ENCODE measurements around the gene HSD17B13. TPM values are rescaled to one million over a fixed set of nuclear protein-coding genes. Genes with fewer than 3 reads are reported as not detected.
"Not testable (repeated sequence)": the region's sequence is repeated elsewhere in the genome, so short reads cannot be mapped to it uniquely, and the experiment has no call there.

HSD17B13 gene
- total RNA-seq, 1 experiment from 2014 or later: 0.56 TPM

DNA sequence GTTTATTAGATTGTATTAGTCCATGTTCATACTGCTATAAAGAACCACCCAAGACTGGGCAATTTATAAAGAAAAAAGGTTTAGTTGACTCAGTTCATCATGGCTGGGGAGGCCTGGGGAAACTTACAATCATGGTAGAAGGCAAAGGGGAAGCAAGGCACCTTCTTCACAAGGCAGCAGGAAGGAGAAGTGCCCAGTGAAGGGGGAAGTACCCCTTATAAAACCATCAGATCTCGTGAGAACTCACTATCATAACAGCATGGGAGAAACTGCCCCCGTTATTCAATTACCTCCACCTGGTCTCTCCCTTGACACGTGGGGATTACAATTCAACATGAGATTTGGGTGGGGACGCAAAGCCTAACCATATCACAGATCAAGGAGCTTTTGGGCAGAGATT is 8.1 kb upstream of the HSD17B13 start:
- no peaks in the 10 kb centered on the region for H3K4me1 ChIP-seq (ENCODE audit: low read length)
- no peaks in the 10 kb centered on the region for H3K36me3 ChIP-seq (ENCODE audit: insufficient read depth, low read length)
- H3K4me3 ChIP-seq (ENCODE audit: low read length): no peak overlapping the region

DNA sequence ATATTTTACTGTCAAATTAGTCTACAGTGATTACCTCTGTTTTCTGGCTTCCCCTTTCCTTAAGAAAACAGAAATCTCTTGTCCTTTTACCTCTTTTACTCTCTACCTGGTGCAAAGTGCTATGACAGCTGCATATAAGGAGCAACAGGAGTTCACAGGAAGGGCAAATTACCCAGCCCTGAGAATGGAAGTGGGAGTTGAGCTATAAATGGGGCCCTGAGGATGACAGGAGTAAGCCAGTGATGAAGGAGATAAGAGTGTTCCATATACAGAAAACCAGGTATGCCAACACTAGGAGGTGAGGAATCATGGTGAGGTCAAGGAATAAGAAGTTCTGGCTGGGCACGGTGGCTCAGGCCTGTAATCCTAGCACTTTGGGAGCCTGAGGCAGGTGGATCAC is 4.5 kb upstream of the HSD17B13 start:
- Histone ChIP-seq H3K9ac (ENCODE audit: low read length) (no peak overlapping the region), H2AFZ (ENCODE audit: low read length) (no peak overlapping the region), H3K4me1 (ENCODE audit: low read length) (no peaks in the 10 kb centered on the region), H3K4me2 (ENCODE audit: low read depth, low read length, poor library complexity, severe bottlenecking) (no peak overlapping the region), H3K9me3 (ENCODE audit: low read length) (no peaks in the 10 kb centered on the region), H3K27me3 (ENCODE audit: low read length) (no peaks in the 10 kb centered on the region), H3K36me3 (ENCODE audit: insufficient read depth, low read length) (no peaks in the 10 kb centered on the region), H3K4me3 (ENCODE audit: low read length) (no peak overlapping the region), H3K9me2 (replicated peaks; ENCODE audit: insufficient read depth, low read length) (no peaks in the 10 kb centered on the region), H3K79me2 (ENCODE audit: low read length) (no peaks in the 10 kb centered on the region), H4K20me1 (ENCODE audit: insufficient read depth, low read depth, low read length) (no peaks in the 10 kb centered on the region), H3K27ac (ENCODE audit: low read length) (no peak overlapping the region)
- DNase-seq: no peak

More for the DNA sequence above, 8.1 kb upstream of the HSD17B13 start:
- H3K9me3 ChIP-seq (ENCODE audit: low read length): no peaks in the 10 kb centered on the region
- H3K27ac ChIP-seq (ENCODE audit: low read length): no peak overlapping the region
- H2AFZ ChIP-seq (ENCODE audit: low read length): no peak overlapping the region
- no peaks in the 10 kb centered on the region for H3K27me3 ChIP-seq (ENCODE audit: low read length)
- H3K79me2 ChIP-seq (ENCODE audit: low read length): no peaks in the 10 kb centered on the region
- H3K9me2 ChIP-seq (replicated peaks; ENCODE audit: insufficient read depth, low read length): no peaks in the 10 kb centered on the region
- no peak overlapping the region for H3K4me2 ChIP-seq (ENCODE audit: low read depth, low read length, poor library complexity, severe bottlenecking)
- no peak for DNase-seq
- H4K20me1 ChIP-seq (ENCODE audit: insufficient read depth, low read depth, low read length): no peaks in the 10 kb centered on the region
- no peak overlapping the region for H3K9ac ChIP-seq (ENCODE audit: low read length)

DNA sequence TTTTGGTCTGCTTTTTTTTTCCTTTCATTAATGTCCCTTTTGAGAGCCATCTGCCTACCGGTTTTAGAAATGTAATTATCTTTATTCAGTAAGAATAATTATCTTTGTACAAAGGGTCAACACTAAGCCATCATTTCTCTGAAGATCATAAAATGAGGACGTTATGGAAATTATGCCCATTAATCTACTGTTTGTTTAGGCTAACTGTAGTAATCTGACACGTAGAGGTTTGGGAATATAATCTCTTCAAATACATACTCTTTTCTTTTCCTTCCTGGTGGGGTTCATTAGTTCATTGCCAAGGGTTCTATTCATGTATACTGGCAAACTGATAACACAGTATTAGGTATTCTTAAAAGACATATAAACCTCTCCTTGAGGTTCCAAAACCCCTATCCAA is 3.8 kb upstream of the HSD17B13 start:
- no peak for DNase-seq
- Histone ChIP-seq H3K4me1 (ENCODE audit: low read length) (no peaks in the 10 kb centered on the region), H4K20me1 (ENCODE audit: insufficient read depth, low read depth, low read length) (no peaks in the 10 kb centered on the region), H3K36me3 (ENCODE audit: insufficient read depth, low read length) (no peaks in the 10 kb centered on the region), H3K4me3 (ENCODE audit: low read length) (no peak overlapping the region), H3K27ac (ENCODE audit: low read length) (no peak overlapping the region), H3K9me3 (ENCODE audit: low read length) (no peaks in the 10 kb centered on the region), H3K4me2 (ENCODE audit: low read depth, low read length, poor library complexity, severe bottlenecking) (no peak overlapping the region), H3K79me2 (ENCODE audit: low read length) (no peaks in the 10 kb centered on the region), H2AFZ (ENCODE audit: low read length) (no peak overlapping the region), H3K9ac (ENCODE audit: low read length) (no peak overlapping the region), H3K27me3 (ENCODE audit: low read length) (no peaks in the 10 kb centered on the region), H3K9me2 (replicated peaks; ENCODE audit: insufficient read depth, low read length) (no peaks in the 10 kb centered on the region)

DNA sequence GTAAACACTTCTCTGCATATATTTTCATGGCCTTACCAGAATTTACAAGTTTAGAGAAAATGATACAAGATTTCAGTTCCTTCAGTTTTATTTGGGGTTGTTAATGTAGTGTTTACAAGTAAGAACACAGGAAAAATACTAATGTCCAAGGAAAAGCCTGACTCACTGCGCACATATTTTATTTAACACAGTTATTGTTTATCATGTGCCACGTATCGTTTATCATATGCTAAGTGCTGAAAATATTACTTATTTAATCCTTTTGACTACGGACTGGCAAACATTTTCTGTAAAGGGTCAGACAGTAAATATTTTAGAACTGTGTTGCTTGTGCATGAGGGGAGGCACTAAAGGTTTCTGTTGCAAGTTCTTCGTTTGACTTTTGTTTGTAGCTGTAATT is 794 bp downstream of the HSD17B13 start:
- no peak for DNase-seq
- Histone ChIP-seq H3K9me2 (replicated peaks; ENCODE audit: insufficient read depth, low read length) (no peaks in the 10 kb centered on the region), H3K4me1 (ENCODE audit: low read length) (no peaks in the 10 kb centered on the region), H3K9ac (ENCODE audit: low read length) (no peak overlapping the region), H4K20me1 (ENCODE audit: insufficient read depth, low read depth, low read length) (no peaks in the 10 kb centered on the region), H3K36me3 (ENCODE audit: insufficient read depth, low read length) (no peaks in the 10 kb centered on the region), H3K27ac (ENCODE audit: low read length) (no peak overlapping the region), H3K9me3 (ENCODE audit: low read length) (no peaks in the 10 kb centered on the region), H3K4me2 (ENCODE audit: low read depth, low read length, poor library complexity, severe bottlenecking) (no peak overlapping the region), H3K79me2 (ENCODE audit: low read length) (no peaks in the 10 kb centered on the region), H3K27me3 (ENCODE audit: low read length) (no peaks in the 10 kb centered on the region), H2AFZ (ENCODE audit: low read length) (no peak overlapping the region), H3K4me3 (ENCODE audit: low read length) (no peak overlapping the region)

DNA sequence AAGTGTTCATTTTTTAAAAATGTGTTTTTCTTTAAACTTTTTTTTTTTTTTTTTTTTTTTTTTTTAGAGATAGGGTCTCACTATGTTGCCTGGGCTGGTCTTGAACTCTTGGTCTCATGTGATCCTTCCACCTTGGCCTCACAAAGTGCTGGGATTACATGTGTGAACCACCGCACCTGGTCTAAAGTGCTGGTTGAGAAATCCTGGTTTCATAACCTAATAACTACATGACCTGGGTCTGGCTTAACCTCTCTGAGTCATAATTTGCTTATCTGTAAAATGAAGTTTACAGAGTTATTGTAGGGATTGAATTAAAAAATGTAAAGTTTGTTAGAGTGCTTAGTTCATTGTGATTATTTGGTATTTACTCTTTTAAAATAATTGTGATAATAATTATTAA is 5.2 kb downstream of the HSD17B13 start:
- peaks cover 4% of the 10 kb centered on the region; the same call in 1 of the 2 replicates for H3K4me1 ChIP-seq (ENCODE audit: low read length)
- no peak overlapping the region for H3K27ac ChIP-seq (ENCODE audit: low read length)
- H2AFZ ChIP-seq (ENCODE audit: low read length): no peak overlapping the region
- H3K27me3 ChIP-seq (ENCODE audit: low read length): no peaks in the 10 kb centered on the region
- H3K4me2 ChIP-seq (ENCODE audit: low read depth, low read length, poor library complexity, severe bottlenecking): no peak overlapping the region
- H3K9ac ChIP-seq (ENCODE audit: low read length): no peak overlapping the region
- H3K9me3 ChIP-seq (ENCODE audit: low read length): no peaks in the 10 kb centered on the region
- H3K4me3 ChIP-seq (ENCODE audit: low read length): no peak overlapping the region
- DNase-seq: no peak
- no peaks in the 10 kb centered on the region for H3K36me3 ChIP-seq (ENCODE audit: insufficient read depth, low read length)
- H3K79me2 ChIP-seq (ENCODE audit: low read length): no peaks in the 10 kb centered on the region
- no peaks in the 10 kb centered on the region for H3K9me2 ChIP-seq (replicated peaks; ENCODE audit: insufficient read depth, low read length)
- no peaks in the 10 kb centered on the region for H4K20me1 ChIP-seq (ENCODE audit: insufficient read depth, low read depth, low read length)

DNA sequence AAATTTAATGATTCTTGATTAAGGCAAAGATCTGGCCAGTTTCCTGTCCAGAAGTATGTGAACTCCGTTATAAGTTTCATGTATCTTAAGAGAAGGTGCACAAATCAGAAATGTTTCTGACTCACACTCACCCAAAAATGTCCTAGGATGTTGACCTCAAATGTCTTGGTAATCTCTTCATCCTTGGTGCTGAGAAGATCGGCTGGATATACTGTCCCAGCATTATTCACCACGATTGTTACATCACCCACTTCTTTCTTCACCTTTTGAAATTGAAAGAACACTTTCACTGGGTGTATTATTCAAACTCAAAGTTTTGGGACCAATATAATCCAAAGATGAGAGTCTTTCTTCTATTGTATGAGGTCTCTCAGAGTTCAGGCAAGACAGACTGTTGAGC is 5.7 kb downstream of the HSD17B13 start:
- H3K27ac ChIP-seq (ENCODE audit: low read length): no peak overlapping the region
- H2AFZ ChIP-seq (ENCODE audit: low read length): 0 out of 2 replicates have a peak overlapping the region, but pooled peaks have one; percentile 57
- no peaks in the 10 kb centered on the region for H3K9me2 ChIP-seq (replicated peaks; ENCODE audit: insufficient read depth, low read length)
- no peaks in the 10 kb centered on the region for H3K36me3 ChIP-seq (ENCODE audit: insufficient read depth, low read length)
- H3K4me2 ChIP-seq (ENCODE audit: low read depth, low read length, poor library complexity, severe bottlenecking): no peak overlapping the region
- no peaks in the 10 kb centered on the region for H3K27me3 ChIP-seq (ENCODE audit: low read length)
- no peak for DNase-seq
- no peak overlapping the region for H3K4me3 ChIP-seq (ENCODE audit: low read length)
- no peaks in the 10 kb centered on the region for H3K9me3 ChIP-seq (ENCODE audit: low read length)
- no peaks in the 10 kb centered on the region for H3K79me2 ChIP-seq (ENCODE audit: low read length)
- H4K20me1 ChIP-seq (ENCODE audit: insufficient read depth, low read depth, low read length): no peaks in the 10 kb centered on the region
- peaks cover 4% of the 10 kb centered on the region; the same call in 1 of the 2 replicates for H3K4me1 ChIP-seq (ENCODE audit: low read length)
- H3K9ac ChIP-seq (ENCODE audit: low read length): no peak overlapping the region

DNA sequence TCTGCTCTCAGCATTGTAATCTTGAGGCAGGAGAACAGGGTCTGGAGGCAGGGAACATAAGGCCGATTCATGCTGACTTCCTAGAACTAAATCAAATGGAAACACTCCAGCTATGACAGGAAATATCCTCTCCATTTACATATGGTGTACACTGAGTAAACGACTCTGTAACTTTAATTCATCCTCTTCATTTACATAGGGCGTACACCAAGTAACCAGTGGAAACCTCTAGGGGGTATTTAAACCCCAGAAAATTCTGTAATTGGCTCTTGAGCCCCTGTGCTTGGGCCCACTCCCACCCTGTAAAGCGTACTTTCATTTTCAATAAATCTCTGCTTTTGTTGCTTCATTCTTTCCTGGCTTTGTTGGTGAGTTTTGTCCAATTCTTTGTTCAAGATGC is 7.7 kb downstream of the HSD17B13 start:
- not testable (repeated sequence) for H4K20me1 ChIP-seq (ENCODE audit: insufficient read depth, low read depth, low read length); H3K4me3 ChIP-seq (ENCODE audit: low read length); H3K4me1 ChIP-seq (ENCODE audit: low read length); H3K79me2 ChIP-seq (ENCODE audit: low read length); H2AFZ ChIP-seq (ENCODE audit: low read length); H3K27me3 ChIP-seq (ENCODE audit: low read length); H3K9ac ChIP-seq (ENCODE audit: low read length); H3K9me2 ChIP-seq (replicated peaks; ENCODE audit: insufficient read depth, low read length); DNase-seq; H3K9me3 ChIP-seq (ENCODE audit: low read length); H3K27ac ChIP-seq (ENCODE audit: low read length); H3K36me3 ChIP-seq (ENCODE audit: insufficient read depth, low read length)
- H3K4me2 ChIP-seq (ENCODE audit: low read depth, low read length, poor library complexity, severe bottlenecking): peak overlapping the region; percentile 19

DNA sequence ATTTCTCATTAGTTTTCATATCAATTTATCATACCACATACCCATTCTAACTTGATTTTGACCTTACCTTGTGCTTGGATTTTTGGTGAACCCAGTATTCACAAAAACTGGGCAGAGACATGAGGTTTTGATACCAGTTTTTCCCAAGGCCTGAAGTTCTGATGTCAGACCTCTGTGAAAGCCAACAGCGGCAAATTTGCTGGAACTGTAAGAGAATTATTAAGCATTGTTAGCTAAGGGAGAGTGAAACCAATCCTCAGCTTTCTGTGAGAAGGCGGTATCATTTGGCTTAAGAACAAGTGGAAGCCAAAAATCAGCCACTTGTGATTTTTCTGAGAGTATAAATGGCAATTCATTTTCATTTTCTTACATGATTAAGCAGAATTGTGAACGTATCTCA is 8.9 kb downstream of the HSD17B13 start:
- no peak overlapping the region for H3K4me3 ChIP-seq (ENCODE audit: low read length)
- no peaks in the 10 kb centered on the region for H3K36me3 ChIP-seq (ENCODE audit: insufficient read depth, low read length)
- no peak overlapping the region for H3K27ac ChIP-seq (ENCODE audit: low read length)
- H3K4me1 ChIP-seq (ENCODE audit: low read length): peaks cover 4% of the 10 kb centered on the region; the same call in 1 of the 2 replicates
- no peaks in the 10 kb centered on the region for H4K20me1 ChIP-seq (ENCODE audit: insufficient read depth, low read depth, low read length)
- no peak overlapping the region for H3K9ac ChIP-seq (ENCODE audit: low read length)
- no peak overlapping the region for H3K4me2 ChIP-seq (ENCODE audit: low read depth, low read length, poor library complexity, severe bottlenecking)
- H2AFZ ChIP-seq (ENCODE audit: low read length): no peak overlapping the region
- no peak for DNase-seq
- no peaks in the 10 kb centered on the region for H3K9me2 ChIP-seq (replicated peaks; ENCODE audit: insufficient read depth, low read length)
- no peaks in the 10 kb centered on the region for H3K79me2 ChIP-seq (ENCODE audit: low read length)
- no peaks in the 10 kb centered on the region for H3K9me3 ChIP-seq (ENCODE audit: low read length)
- no peaks in the 10 kb centered on the region for H3K27me3 ChIP-seq (ENCODE audit: low read length)

DNA sequence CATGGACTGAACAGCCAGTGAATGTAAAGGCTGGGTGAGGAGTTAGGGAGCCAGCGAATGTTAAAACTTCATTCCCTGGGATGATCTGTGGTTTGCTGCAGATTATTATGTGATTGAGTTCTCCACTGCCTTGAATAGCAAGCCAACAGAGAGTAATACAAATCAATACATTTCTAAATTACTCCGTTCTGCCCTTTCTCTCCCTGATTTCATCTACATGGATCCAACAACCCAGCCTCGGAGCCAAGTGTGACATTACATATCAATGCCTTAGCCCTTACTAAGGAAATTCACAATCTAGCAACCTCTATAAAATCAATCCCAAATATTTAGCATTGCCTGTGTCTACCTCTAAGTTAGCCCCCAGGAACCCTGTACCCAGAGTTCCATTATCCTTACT is 11.0 kb downstream of the HSD17B13 start:
- no peak overlapping the region for H3K4me2 ChIP-seq (ENCODE audit: low read depth, low read length, poor library complexity, severe bottlenecking)
- no peak overlapping the region for H2AFZ ChIP-seq (ENCODE audit: low read length)
- no peaks in the 10 kb centered on the region for H3K27me3 ChIP-seq (ENCODE audit: low read length)
- H4K20me1 ChIP-seq (ENCODE audit: insufficient read depth, low read depth, low read length): no peaks in the 10 kb centered on the region
- H3K4me3 ChIP-seq (ENCODE audit: low read length): no peak overlapping the region
- peaks cover 6% of the 10 kb centered on the region for H3K4me1 ChIP-seq (ENCODE audit: low read length)
- no peak for DNase-seq
- no peak overlapping the region for H3K27ac ChIP-seq (ENCODE audit: low read length)
- H3K9me3 ChIP-seq (ENCODE audit: low read length): no peaks in the 10 kb centered on the region
- H3K79me2 ChIP-seq (ENCODE audit: low read length): no peaks in the 10 kb centered on the region
- no peak overlapping the region for H3K9ac ChIP-seq (ENCODE audit: low read length)
- no peaks in the 10 kb centered on the region for H3K9me2 ChIP-seq (replicated peaks; ENCODE audit: insufficient read depth, low read length)
- H3K36me3 ChIP-seq (ENCODE audit: insufficient read depth, low read length): no peaks in the 10 kb centered on the region
